SU-DHL-6 (cell line): ENCODE results near the gene CEP104.

ENCODE experiments used
- CTCF ChIP-seq: fragments of 200-600 bp; sonication (generic); IDR thresholded peaks from one replicate; pipeline ENCODE4 v1.5.1; 2017; ENCODE audit warnings: antibody characterized with exemption, mild to moderate bottlenecking, low read length, moderate library complexity; ENCODE audit not compliant: insufficient read depth, poor library complexity, severe bottlenecking
- EZH2phosphoT487 ChIP-seq: fragments of 200-600 bp; sonication (generic), shearing (Covaris generic); conservative IDR thresholded peaks from 2 replicates; pipeline ENCODE4 v1.6.1; 2018; ENCODE audit warnings: mild to moderate bottlenecking, antibody characterized with exemption, low read length, moderate library complexity, mixed read lengths

- TF ChIP-seq EZH2phosphoT487 (no peak), CTCF (no peak)
Observed at GRCh38 chr1:3852091-3852490, 4.9 kb downstream of the CEP104 start.
